Measurements from ENCODE around the gene CFAP53.

The CFAP53 gene

GRCh38 chr18:50287441-50288347 is 21.4 kb upstream of the CFAP53 start, which contains the start of gene CXXC1:
TSS of gene CXXC1 (minus strand) at chr18:50287692. CDS start at chr18:50287589, 103 bp downstream.
- CTCF ChIA-PET, result interaction anchor here (0.6 kb wide), 1 partner anchor 429 kb away, joined by 3 read pairs; no protein-coding TSS in a partner anchor
- DNase-seq (ENCODE audit: low spot score), result peak; percentile 75
- POLR2A ChIA-PET (ENCODE audit: low non-redundant PET), result no interaction called here
- H3K27ac ChIP-seq, result peak within 1 kb of the TSS; percentile 91
- TF ChIP-seq CTCF (conservative IDR thresholded peaks at IDR 0.05; ENCODE audit: low read depth), result peak; percentile 46

- H3K27ac ChIP-seq, result peak overlapping the region; percentile 91
- ChIA-PET CTCF (no interaction called here), POLR2A (ENCODE audit: low non-redundant PET) (no interaction called here)
- DNase-seq (ENCODE audit: low spot score), result no peak
- TF ChIP-seq CTCF (conservative IDR thresholded peaks at IDR 0.05; ENCODE audit: low read depth), result no peak
These were observed 20.7 kb upstream of the CFAP53 start for GRCh38 chr18:50287028-50287440.

GRCh38 chr18:50286391-50287027 is 20.2 kb upstream of the CFAP53 start:
- ChIA-PET POLR2A (ENCODE audit: low non-redundant PET) (no interaction called here), CTCF (interaction anchor here (0.5 kb wide), 1 partner anchor 1961 kb away, joined by 8 read pairs; no protein-coding TSS in a partner anchor)
- no peak for TF ChIP-seq CTCF (conservative IDR thresholded peaks at IDR 0.05; ENCODE audit: low read depth)
- DNase-seq (ENCODE audit: low spot score), result peak; percentile 26
- peak overlapping the region; percentile 91 for H3K27ac ChIP-seq

GRCh38 chr18:50285631-50286321 is 19.5 kb upstream of the CFAP53 start:
- ChIA-PET POLR2A (ENCODE audit: low non-redundant PET) (no interaction called here), CTCF (interaction anchor here (0.6 kb wide), 1 partner anchor 886 kb away, joined by 7 read pairs; no protein-coding TSS in a partner anchor)
- peak overlapping the region; percentile 91 for H3K27ac ChIP-seq
- no peak for DNase-seq (ENCODE audit: low spot score)
- no peak for TF ChIP-seq CTCF (conservative IDR thresholded peaks at IDR 0.05; ENCODE audit: low read depth)

GRCh38 chr18:50285071-50285470 is 18.8 kb upstream of the CFAP53 start:
- ChIA-PET POLR2A (ENCODE audit: low non-redundant PET) (no interaction called here), CTCF (no interaction called here)
- DNase-seq (ENCODE audit: low spot score), result no peak
- H3K27ac ChIP-seq, result peak overlapping the region; percentile 91
- TF ChIP-seq CTCF (conservative IDR thresholded peaks at IDR 0.05; ENCODE audit: low read depth), result no peak

GRCh38 chr18:50284255-50284885 is 18.1 kb upstream of the CFAP53 start:
- peak; percentile 58 for DNase-seq (ENCODE audit: low spot score)
- no peak for TF ChIP-seq CTCF (conservative IDR thresholded peaks at IDR 0.05; ENCODE audit: low read depth)
- CTCF ChIA-PET, result no interaction called here
- POLR2A ChIA-PET (ENCODE audit: low non-redundant PET), result no interaction called here
- H3K27ac ChIP-seq, result peak overlapping the region; percentile 91
